ENCODE results near the gene CLIP4.

DNA sequence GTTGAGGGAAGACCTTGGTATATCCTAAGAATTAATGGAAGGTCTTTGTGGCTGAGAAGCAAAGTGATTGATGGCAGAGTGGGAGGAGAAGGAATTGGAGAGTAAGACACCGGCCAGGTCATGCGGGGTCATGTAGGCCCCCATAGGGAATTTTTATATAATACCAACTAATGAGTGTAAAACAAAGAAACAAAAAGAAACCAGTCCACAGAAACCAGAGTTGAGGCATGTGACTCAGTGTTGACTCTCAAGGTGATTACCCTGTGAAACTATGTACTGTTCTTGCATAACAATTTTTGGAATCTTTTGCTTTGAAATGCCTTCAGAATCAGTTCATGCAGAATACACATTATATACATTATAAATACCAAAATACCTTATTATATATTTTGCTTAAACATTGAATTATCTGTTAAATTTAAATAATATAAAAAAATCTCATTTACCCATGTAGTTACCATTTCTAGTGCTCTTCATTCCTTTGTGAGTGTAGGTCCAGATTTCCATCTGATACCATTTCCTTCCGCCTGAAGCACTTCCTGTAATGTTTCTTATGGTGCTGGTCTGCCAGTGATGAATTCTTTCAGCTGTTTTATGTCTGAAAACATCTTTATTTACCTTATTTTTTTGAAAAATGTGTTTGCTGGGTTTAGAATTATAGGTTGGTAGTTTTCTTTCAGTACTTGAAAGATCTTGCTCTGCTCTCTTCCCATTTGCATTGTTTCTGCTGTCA is 8.6 kb downstream of the CLIP4 start:
- TF ChIP-seq CTCF (conservative IDR thresholded peaks at IDR 0.05; ENCODE audit: low read length) = no peak
- no peak for TF ChIP-seq EZH2phosphoT487 (IDR thresholded peaks at IDR 0.05; ENCODE audit: borderline replicate concordance)

Data from Loucy (cell line).